Measurements from ENCODE around the gene GNG4.

DNA sequence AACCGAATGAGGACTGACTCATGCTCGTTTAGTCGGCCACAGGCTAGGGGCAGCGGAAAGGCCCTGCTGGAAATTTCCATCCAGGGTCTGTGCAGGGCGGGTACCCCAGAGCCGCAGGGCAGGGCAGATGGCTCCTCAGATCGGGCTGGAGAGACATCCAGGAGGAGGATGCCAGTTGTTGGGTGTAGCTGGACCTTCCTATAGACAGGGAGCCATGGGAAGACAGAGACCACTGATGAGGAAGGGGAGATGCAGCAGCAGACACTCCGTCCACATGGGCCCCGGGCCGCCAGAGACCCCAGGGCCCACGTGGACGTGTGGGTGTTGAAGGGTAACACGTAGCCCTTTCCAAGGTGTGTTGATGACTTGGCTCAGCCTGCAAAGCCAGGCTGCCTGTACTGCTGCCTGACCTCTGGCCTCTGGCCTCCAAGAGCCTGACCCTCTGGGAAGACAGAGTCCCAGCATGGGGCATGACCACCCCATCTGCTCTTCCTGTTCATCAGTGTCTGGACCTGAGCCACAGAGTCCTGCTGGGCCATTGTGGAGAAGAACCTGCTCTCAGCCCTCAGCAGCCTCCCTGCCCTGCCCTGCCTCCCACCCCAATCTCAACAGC lies 4.8 kb downstream of the GNG4 start:
- TF ChIP-seq, protein P1, sequence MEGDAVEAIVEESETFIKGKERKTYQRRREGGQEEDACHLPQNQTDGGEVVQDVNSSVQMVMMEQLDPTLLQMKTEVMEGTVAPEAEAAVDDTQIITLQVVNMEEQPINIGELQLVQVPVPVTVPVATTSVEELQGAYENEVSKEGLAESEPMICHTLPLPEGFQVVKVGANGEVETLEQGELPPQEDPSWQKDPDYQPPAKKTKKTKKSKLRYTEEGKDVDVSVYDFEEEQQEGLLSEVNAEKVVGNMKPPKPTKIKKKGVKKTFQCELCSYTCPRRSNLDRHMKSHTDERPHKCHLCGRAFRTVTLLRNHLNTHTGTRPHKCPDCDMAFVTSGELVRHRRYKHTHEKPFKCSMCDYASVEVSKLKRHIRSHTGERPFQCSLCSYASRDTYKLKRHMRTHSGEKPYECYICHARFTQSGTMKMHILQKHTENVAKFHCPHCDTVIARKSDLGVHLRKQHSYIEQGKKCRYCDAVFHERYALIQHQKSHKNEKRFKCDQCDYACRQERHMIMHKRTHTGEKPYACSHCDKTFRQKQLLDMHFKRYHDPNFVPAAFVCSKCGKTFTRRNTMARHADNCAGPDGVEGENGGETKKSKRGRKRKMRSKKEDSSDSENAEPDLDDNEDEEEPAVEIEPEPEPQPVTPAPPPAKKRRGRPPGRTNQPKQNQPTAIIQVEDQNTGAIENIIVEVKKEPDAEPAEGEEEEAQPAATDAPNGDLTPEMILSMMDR (IDR thresholded peaks at IDR 0.05), result no peak
- no peak for TF ChIP-seq POLR2A (IDR thresholded peaks at IDR 0.05)
